HepG2 (cell line): ENCODE data around the gene ZMYND8. TPM values are rescaled to one million over a fixed set of nuclear protein-coding genes. Genes with fewer than 3 reads are reported as not detected.

Experiments
- ATAC-seq: fragments of 200-7000 bp; cut with Tn5 transposase; 3 replicates; pipeline ENCODE4 v1.9.1; 2020; ENCODE audit warnings: mild to moderate bottlenecking, moderate library complexity
- BruUV-seq: library from RNA; stranded (reverse); fragments of 400-500 nt; replicated peaks from 2 replicates; lab custom pipeline; 2021; lab: Mats Ljungman, UMichigan
- CTCF ChIA-PET: fragments of 300-600 bp; formaldehyde crosslinking; extraction: SDS; loops from one replicate; lab custom pipeline; 2021; ENCODE audit warnings: low total read pairs, inconsistent platforms, low intra/inter-chr PET ratio; lab: Yijun Ruan, JAX
- POLR2A ChIA-PET: fragments of 350-600 bp; sonication (Branson Sonifier 250); formaldehyde crosslinking; loops from one replicate; lab custom pipeline; 2020; ENCODE audit warnings: antibody characterized with exemption, inconsistent platforms; lab: Yijun Ruan, JAX
- DNase-seq: peaks from one replicate; pipeline ENCODE4 v3.0.0-alpha.2; 2015; ENCODE audit warnings: low spot score
- FAIRE-seq: peaks from 3 replicates; lab custom pipeline; 2011; peaks lifted over from hg19 to GRCh38; lab: Jason Lieb, UNC
- H2AFZ ChIP-seq: one replicate; pipeline ENCODE4 v1.6.1; 2011; ENCODE audit warnings: low read length, inconsistent platforms
- H3K27ac ChIP-seq: fragments of 300-600 bp; 3 replicates; pipeline ENCODE4 v1.8.0; 2011; ENCODE audit warnings: mixed run types, mild to moderate bottlenecking, mixed read lengths, low read length, inconsistent platforms; ENCODE audit not compliant: insufficient read depth; ENCODE audit errors: extremely low read length
- H3K27me3 ChIP-seq, 2 experiments: fragments of 200-600 bp in 1 of 2; 2 replicates in 1 of 2; 3 replicates in 1 of 2; pipeline versions ENCODE4 v1.6.0 to v1.8.0; 2011; ENCODE audit warnings: low read length in 2 of 2, mild to moderate bottlenecking in 2 of 2, moderate library complexity in 2 of 2, inconsistent platforms in 1 of 2; ENCODE audit not compliant: insufficient read depth in 2 of 2, control insufficient read depth in 1 of 2
- H3K36me3 ChIP-seq, 2 experiments: fragments of 200-600 bp in 1 of 2; replicated peaks in 1 of 2; 2 replicates in 1 of 2; 3 replicates in 1 of 2; pipeline versions ENCODE4 v1.5.1 to v1.8.0; 2011; ENCODE audit warnings: low read length in 2 of 2, inconsistent platforms in 1 of 2; ENCODE audit not compliant: insufficient read depth in 2 of 2, control insufficient read depth in 1 of 2
- H3K4me1 ChIP-seq: 2 replicates; pipeline ENCODE4 v1.5.1; 2012; ENCODE audit warnings: low read length, inconsistent platforms; ENCODE audit not compliant: insufficient read depth
- H3K4me2 ChIP-seq: 2 replicates; pipeline ENCODE4 v1.6.0; 2011; ENCODE audit warnings: low read depth, low read length, inconsistent platforms
- H3K4me3 ChIP-seq, 3 experiments: fragments of 200-600 bp in 1 of 3; sonication (generic), shearing (Covaris generic) in 1 of 3; replicated peaks in 1 of 3; 2 replicates each; pipeline ENCODE4 v1.5.1; 2011 to 2016; ENCODE audit warnings: low read length in 3 of 3, inconsistent platforms in 2 of 3, low read depth in 2 of 3, mild to moderate bottlenecking in 2 of 3, control low read depth in 1 of 3, mixed read lengths in 1 of 3; ENCODE audit not compliant: insufficient read depth in 1 of 3
- H3K79me2 ChIP-seq: one replicate; pipeline ENCODE4 v1.6.1; 2011; ENCODE audit warnings: low read length, inconsistent platforms; ENCODE audit not compliant: insufficient read depth
- H3K9ac ChIP-seq: 2 replicates; pipeline ENCODE4 v1.6.0; 2011; ENCODE audit warnings: mild to moderate bottlenecking, low read depth, low read length, inconsistent platforms; ENCODE audit not compliant: insufficient read depth
- H3K9me3 ChIP-seq: 2 replicates; pipeline ENCODE4 v1.5.1; 2012; ENCODE audit warnings: mild to moderate bottlenecking, low read length
- H4K20me1 ChIP-seq: 2 replicates; pipeline ENCODE4 v1.6.0; 2011; ENCODE audit warnings: inconsistent platforms, mild to moderate bottlenecking, low read length, moderate library complexity; ENCODE audit not compliant: insufficient read depth
- ATF7 ChIP-seq, 2 experiments: fragments of 450-650 bp in 1 of 2; sonication (generic) in 1 of 2; formaldehyde crosslinking in 1 of 2; IDR thresholded peaks; 2 replicates each; pipeline versions ENCODE4 v1.4.0 to v1.6.1; 2016 to 2020; ENCODE audit warnings: antibody characterized with exemption in 1 of 2, mild to moderate bottlenecking in 1 of 2, missing genetic modification reagents in 1 of 2
- CEBPB ChIP-seq: IDR thresholded peaks from 2 replicates; pipeline ENCODE4 v1.6.1; 2011; ENCODE audit warnings: low read depth, low read length, improper control_type of control experiment, borderline replicate concordance
- CEBPG ChIP-seq: IDR thresholded peaks from 2 replicates; pipeline ENCODE4 v1.6.1; 2016
- MAFK ChIP-seq, 2 experiments: IDR thresholded peaks in 1 of 2; conservative IDR thresholded peaks in 1 of 2; 2 replicates each; pipeline ENCODE4 v1.6.1; 2011; ENCODE audit warnings: improper control_type of control experiment in 2 of 2, low read length in 2 of 2
- MAZ ChIP-seq, 2 experiments: sonication (generic) in 1 of 2; formaldehyde crosslinking in 1 of 2; IDR thresholded peaks; 2 replicates each; pipeline versions ENCODE4 v1.5.0 to v1.6.1; 2012 to 2020; ENCODE audit warnings: low read depth in 2 of 2, mild to moderate bottlenecking in 2 of 2, borderline replicate concordance in 1 of 2, improper control_type of control experiment in 1 of 2, low read length in 1 of 2, missing genetic modification reagents in 1 of 2, moderate library complexity in 1 of 2
- POLR2G ChIP-seq: fragments of 200-400 bp; formaldehyde crosslinking; IDR thresholded peaks from 2 replicates; pipeline ENCODE4 v1.6.1; 2018; ENCODE audit warnings: mild to moderate bottlenecking, low read depth, low read length, moderate library complexity
- ZNF558 ChIP-seq: sonication (generic); formaldehyde crosslinking; IDR thresholded peaks from 2 replicates; pipeline ENCODE4 v1.9.0; 2022; ENCODE audit warnings: mild to moderate bottlenecking, missing genetic modification reagents, borderline replicate concordance
- ZNF7 ChIP-seq: IDR thresholded peaks from 2 replicates; pipeline ENCODE4 v1.6.1; 2016; ENCODE audit warnings: missing biosample characterization, missing genetic modification reagents
- WGBS: methylation state at CpG from one replicate; pipeline ENCODE4 v1.1.6; 2017; ENCODE audit warnings: low lambda C conversion rate; 5-methylcytosine and 5-hydroxymethylcytosine counted together
- in situ Hi-C: cut with HindIII; loops from 2 replicates; pipeline ENCODE4 v1.10.0; 2017; ENCODE audit warnings: low pct_unique_long_range_greater_than_20kb; ENCODE audit not compliant: extremely low pct_ligation_motif_present
- intact Hi-C: fragments of 100-400 bp; cut with micrococcal nuclease; formaldehyde crosslinking; loops from one replicate; pipeline ENCODE4 v1.10.0; 2022; ENCODE audit not compliant: unreplicated experiment
- polyA plus RNA-seq, 8 experiments: library from polyadenylated mRNA; depleted of rRNA in 3 of 8; stranded (reverse) in 7 of 8; unstranded in 1 of 8; fragments of >200 nt; fragmentation: Illumina TruSeq in 4 of 8; extraction: Trizol in 4 of 8; gene quantifications; 2 replicates each; pipeline versions ENCODE4 v1.2.1 to v1.2.3, GENCODE V29; 2011 to 2016; ENCODE audit warnings: low read depth in 4 of 8, missing spikeins in 1 of 8, mixed read lengths in 1 of 8; ENCODE audit not compliant: insufficient read depth in 1 of 8
- total RNA-seq, 5 experiments: library from RNA; depleted of rRNA; stranded (reverse); fragments of >200 nt; fragmentation: Illumina TruSeq; extraction: Trizol; gene quantifications; 2 replicates each; pipeline ENCODE4 v1.2.3, GENCODE V29; 2016; ENCODE audit warnings: low read depth in 1 of 5
- TF ChIP-seq, protein P1 (sequence below): sonication (generic); formaldehyde crosslinking; IDR thresholded peaks from 2 replicates; pipeline ENCODE4 v1.4.0; 2020; ENCODE audit warnings: missing genetic modification reagents
- TF ChIP-seq, protein P2 (sequence below), 2 experiments: fragments of 450-650 bp in 1 of 2; sonication (generic) in 1 of 2; formaldehyde crosslinking; IDR thresholded peaks; 2 replicates each; pipeline versions ENCODE4 v1.5.0 to v1.8.0; 2020 to 2022; ENCODE audit warnings: mild to moderate bottlenecking in 1 of 2, missing genetic modification reagents in 1 of 2

Gene ZMYND8
- total and polyA plus RNA-seq, 2 of the 13 experiments (the other 11 are each of a cell fraction or from before 2014, with no cell fraction given): 53.9 to 84.7 TPM

DNA sequence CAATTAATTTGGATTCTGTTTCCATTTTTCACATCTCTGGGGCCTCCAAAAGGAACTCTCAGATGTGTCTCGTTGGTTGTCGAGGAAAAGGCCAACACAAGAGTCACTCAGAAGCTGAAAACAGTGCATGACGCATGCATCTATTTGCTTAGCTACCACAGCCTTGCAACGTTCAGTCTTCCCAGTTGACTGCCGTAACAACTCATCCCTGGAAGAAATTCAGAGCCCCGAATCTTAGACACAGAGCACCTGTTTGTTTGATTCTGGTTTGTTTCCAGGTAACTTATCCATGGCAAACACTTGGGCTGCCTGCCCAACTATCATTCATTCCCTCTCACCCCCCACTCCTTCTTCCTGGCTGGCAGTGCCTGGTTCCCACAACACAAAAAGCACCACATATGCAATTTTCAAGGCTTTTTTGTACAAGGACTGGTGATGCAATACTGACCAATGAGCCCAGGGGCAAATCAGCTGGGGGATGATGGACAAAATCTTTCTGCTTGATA, 60.5 kb downstream of the ZMYND8 start:
- TF ChIP-seq, protein P1, sequence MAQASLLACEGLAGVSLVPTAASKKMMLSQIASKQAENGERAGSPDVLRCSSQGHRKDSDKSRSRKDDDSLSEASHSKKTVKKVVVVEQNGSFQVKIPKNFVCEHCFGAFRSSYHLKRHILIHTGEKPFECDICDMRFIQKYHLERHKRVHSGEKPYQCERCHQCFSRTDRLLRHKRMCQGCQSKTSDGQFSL (CRISPR knock-in tag): 0 out of 2 replicates have a peak, but pooled peaks have one; percentile 31
- TF ChIP-seq POLR2G (peak; percentile 17; the same call in 1 of the 2 replicates), MAFK (conservative IDR thresholded peaks at IDR 0.05 in 1 of 2, IDR thresholded peaks at IDR 0.05 in 1 of 2; ENCODE audit: low read length in 2 of 2) (peak; percentile 6 to 39; a peak in 1 of 4 replicates), MAZ (IDR thresholded peaks at IDR 0.05; ENCODE audit: borderline replicate concordance, low read depth, low read length) (no peak), MAZ (CRISPR knock-in tag; IDR thresholded peaks at IDR 0.05; ENCODE audit: low read depth) (no peak), ZNF7 (no peak), CEBPG (CRISPR knock-in tag) (peak; percentile 57; the same call in 1 of the 2 replicates), CEBPB (peak; percentile 80), ATF7 (IDR thresholded peaks at IDR 0.05) (peak; percentile 60), ATF7 (CRISPR knock-in tag; IDR thresholded peaks at IDR 0.05) (no peak), ZNF558 (CRISPR knock-in tag) (no peak)
- TF ChIP-seq, protein P2, sequence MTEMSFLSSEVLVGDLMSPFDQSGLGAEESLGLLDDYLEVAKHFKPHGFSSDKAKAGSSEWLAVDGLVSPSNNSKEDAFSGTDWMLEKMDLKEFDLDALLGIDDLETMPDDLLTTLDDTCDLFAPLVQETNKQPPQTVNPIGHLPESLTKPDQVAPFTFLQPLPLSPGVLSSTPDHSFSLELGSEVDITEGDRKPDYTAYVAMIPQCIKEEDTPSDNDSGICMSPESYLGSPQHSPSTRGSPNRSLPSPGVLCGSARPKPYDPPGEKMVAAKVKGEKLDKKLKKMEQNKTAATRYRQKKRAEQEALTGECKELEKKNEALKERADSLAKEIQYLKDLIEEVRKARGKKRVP (CRISPR knock-in tag; IDR thresholded peaks at IDR 0.05): 0 out of 4 replicates have a peak, but pooled peaks of 1 of the 2 experiments have one; percentile 21
- H3K4me2 ChIP-seq: no peak overlapping the region
- BruUV-seq: no TSS peak
- intact Hi-C loops: no loop called here
- H3K9me3 ChIP-seq: no peaks in the 10 kb centered on the region
- no peaks in the 10 kb centered on the region for H3K27me3 ChIP-seq
- ChIA-PET CTCF (interaction anchor here (3.5 kb wide), 1 partner anchor 88 kb away, joined by 50 read pairs; no protein-coding TSS in a partner anchor), POLR2A (interaction anchor here (3.3 kb wide), 1 partner anchor 62 kb away, joined by 21 read pairs; the partner anchor contains the start of gene ZMYND8)
- no peak overlapping the region for H2AFZ ChIP-seq
- H3K9ac ChIP-seq: no peak overlapping the region
- peaks cover 21% of the 10 kb centered on the region; the same call in 1 of the 2 replicates for H4K20me1 ChIP-seq
- H3K4me1 ChIP-seq: no peaks in the 10 kb centered on the region
- no peak overlapping the region for H3K4me3 ChIP-seq
- 94% methylated on average over 6 of the region's 6 CpGs for WGBS
- in situ Hi-C loops: loop anchor here (5.0 kb wide), 1 partner anchor 86 kb away; no protein-coding TSS in a partner anchor
- H3K27ac ChIP-seq: no peak overlapping the region
- H3K36me3 ChIP-seq: peaks cover 67 to 95% of the 10 kb centered on the region in 2 experiments
- no peak for FAIRE-seq
- H3K79me2 ChIP-seq: peaks cover 35% of the 10 kb centered on the region
- no peak for ATAC-seq
- DNase-seq: no peak
